Gastrocnemius medialis (tissue), 4 donors: ENCODE results near the gene CAPZA3. TPM values are rescaled to one million over a fixed set of nuclear protein-coding genes. Genes with fewer than 3 reads are reported as not detected.

Experiments
- ATAC-seq, 2 donors: fragments of 150-250 bp; one replicate each; pipeline ENCODE4 v1.9.1; 2016
- DNase-seq, 2 donors: peaks; one replicate each; pipeline ENCODE4 v3.0.0-alpha.2; 2019
- H3K27ac ChIP-seq, 4 donors: fragments of 200-600 bp; sonication (generic); 1 replicate in 1 of 4; 2 replicates in 3 of 4; pipeline ENCODE4 v1.5.1; 2016 to 2018; ENCODE audit warnings: mild to moderate bottlenecking in 2 of 4, moderate library complexity in 1 of 4
- H3K27me3 ChIP-seq, 3 donors: fragments of 200-600 bp; sonication (generic) in 2 of 3; 1 replicate in 1 of 3; 2 replicates in 2 of 3; pipeline versions ENCODE4 v1.5.1 to v1.6.0; 2016 to 2019; ENCODE audit warnings: mild to moderate bottlenecking in 1 of 3, moderate library complexity in 1 of 3
- H3K36me3 ChIP-seq, 2 donors: fragments of 200-600 bp; sonication (generic) in 1 of 2; one replicate each; pipeline ENCODE4 v1.5.1; 2017 to 2018
- H3K4me1 ChIP-seq, 2 donors: fragments of 200-600 bp; sonication (generic) in 1 of 2; one replicate each; pipeline ENCODE4 v1.5.1; 2016 to 2017; ENCODE audit warnings: mild to moderate bottlenecking in 2 of 2
- H3K4me3 ChIP-seq, 4 donors: fragments of 200-600 bp; sonication (generic) in 3 of 4; 1 replicate in 1 of 4; 2 replicates in 3 of 4; pipeline ENCODE4 v1.5.1; 2016 to 2019; ENCODE audit warnings: mild to moderate bottlenecking in 2 of 4
- H3K9me3 ChIP-seq, 3 donors: fragments of 200-600 bp; sonication (generic) in 2 of 3; 1 replicate in 1 of 3; 2 replicates in 2 of 3; pipeline ENCODE4 v1.5.1; 2016 to 2019
- CTCF ChIP-seq, 5 experiments: fragments of 450-650 bp in 3 of 5; fragments of 200-600 bp in 2 of 5; sonication (generic) in 2 of 5; IDR thresholded peaks in 4 of 5; conservative IDR thresholded peaks in 1 of 5; 1 replicate in 4 of 5; 2 replicates in 1 of 5; pipeline ENCODE4 v1.5.1; 2016 to 2019; ENCODE audit warnings: antibody characterized with exemption in 5 of 5, mild to moderate bottlenecking in 3 of 5, moderate library complexity in 3 of 5
- POLR2A ChIP-seq, 2 donors: fragments of 450-650 bp; IDR thresholded peaks; one replicate each; pipeline ENCODE4 v1.6.1; 2017; ENCODE audit warnings: antibody characterized with exemption in 2 of 2, mild to moderate bottlenecking in 2 of 2, moderate library complexity in 2 of 2
- in situ Hi-C, 4 donors: fragments of 200-750 bp; cut with MboI; loops; one replicate each; pipeline versions ENCODE4 v1.15.0 to v1.8.0; 2017; ENCODE audit warnings: low sequenced_read_pairs in 4 of 4
- intact Hi-C: fragments of 100-400 bp; cut with DNase I; formaldehyde crosslinking; loops from one replicate; pipeline ENCODE4 v1.15.1; 2023; ENCODE audit warnings: low total_unique reads
- total RNA-seq, 4 donors: library from RNA; depleted of rRNA; stranded (reverse); fragments of >200 nt; gene quantifications; one replicate each; pipeline versions ENCODE4 v1.1.0 to v1.2.3, GENCODE V29; 2016

CAPZA3 gene
- total RNA-seq, 4 donors from 2014 or later = not detected

DNA sequence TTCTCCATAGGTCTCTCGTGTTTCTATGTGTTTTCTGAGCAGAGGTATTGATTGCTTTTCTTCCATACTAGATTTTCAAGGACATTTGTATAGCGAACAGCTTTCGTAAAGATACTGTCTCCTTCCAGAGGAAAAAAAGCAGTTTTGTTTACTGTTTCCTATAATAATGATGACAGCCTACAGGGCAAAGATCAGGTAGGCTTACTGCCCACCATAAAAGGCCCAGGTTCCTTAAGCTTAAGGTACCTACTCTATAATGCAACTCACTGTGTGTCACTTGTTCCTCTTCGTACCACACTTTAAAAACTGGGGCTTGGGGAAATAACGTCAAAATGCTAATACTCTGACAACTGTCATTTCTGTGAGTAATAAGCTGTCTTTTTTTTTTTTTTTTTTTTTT is 6.8 kb upstream of the CAPZA3 start:
- no peaks in the 10 kb centered on the region for H3K9me3 ChIP-seq
- in situ Hi-C loops = no loop called here
- H3K4me3 ChIP-seq = no peak overlapping the region
- no peaks in the 10 kb centered on the region for H3K27me3 ChIP-seq
- H3K27ac ChIP-seq = no peak overlapping the region
- TF ChIP-seq CTCF (IDR thresholded peaks at IDR 0.05 in 4 of 5, conservative IDR thresholded peaks at IDR 0.05 in 1 of 5) = no peak
- no peak for TF ChIP-seq POLR2A (IDR thresholded peaks at IDR 0.05)
- ATAC-seq (no peak), DNase-seq (no peak)
- intact Hi-C loops = no loop called here
- H3K36me3 ChIP-seq = no peaks in the 10 kb centered on the region
- no peaks in the 10 kb centered on the region for H3K4me1 ChIP-seq

GRCh38 chr12:18747895-18748294 is 10.0 kb downstream of the CAPZA3 start:
- no peak for DNase-seq
- Histone ChIP-seq H3K27ac (no peak overlapping the region), H3K4me3 (no peak overlapping the region), H3K27me3 (no peaks in the 10 kb centered on the region), H3K9me3 (no peaks in the 10 kb centered on the region), H3K36me3 (no peaks in the 10 kb centered on the region), H3K4me1 (no peaks in the 10 kb centered on the region)
- intact Hi-C loops (no loop called here), in situ Hi-C loops (no loop called here)
- no peak for ATAC-seq
- TF ChIP-seq CTCF (IDR thresholded peaks at IDR 0.05 in 4 of 5, conservative IDR thresholded peaks at IDR 0.05 in 1 of 5) (no peak), POLR2A (IDR thresholded peaks at IDR 0.05) (no peak)

GRCh38 chr12:18749386-18749957 is 11.6 kb downstream of the CAPZA3 start:
- DNase-seq = no peak
- no peaks in the 10 kb centered on the region for H3K27me3 ChIP-seq
- no peaks in the 10 kb centered on the region for H3K36me3 ChIP-seq
- H3K27ac ChIP-seq = no peak overlapping the region
- intact Hi-C loops (no loop called here), in situ Hi-C loops (no loop called here)
- H3K4me1 ChIP-seq = no peaks in the 10 kb centered on the region
- no peaks in the 10 kb centered on the region for H3K9me3 ChIP-seq
- ATAC-seq = no peak
- TF ChIP-seq CTCF (IDR thresholded peaks at IDR 0.05 in 4 of 5, conservative IDR thresholded peaks at IDR 0.05 in 1 of 5) (no peak), POLR2A (IDR thresholded peaks at IDR 0.05) (no peak)
- H3K4me3 ChIP-seq = no peak overlapping the region

DNA sequence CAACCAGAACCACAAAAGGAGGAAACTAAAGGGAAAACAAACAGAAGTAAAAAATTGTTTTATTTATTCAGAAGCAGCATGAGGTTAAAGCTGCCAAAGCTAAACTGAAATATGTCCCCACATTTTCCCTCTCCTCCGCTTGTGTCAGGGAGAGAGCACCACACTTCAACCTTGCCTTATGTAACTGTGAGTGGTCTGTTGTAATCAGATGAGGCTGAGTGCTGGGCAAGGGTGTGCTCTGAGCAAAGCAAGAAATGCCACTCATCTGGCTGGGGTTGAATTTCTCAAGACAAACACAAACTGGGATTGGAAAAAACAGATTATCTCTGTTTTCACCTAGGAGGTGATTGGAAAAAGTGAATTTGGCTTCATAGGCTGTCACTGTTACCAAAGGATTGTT is 12.2 kb downstream of the CAPZA3 start:
- Histone ChIP-seq H3K4me1 (no peaks in the 10 kb centered on the region), H3K36me3 (no peaks in the 10 kb centered on the region), H3K27ac (no peak overlapping the region), H3K4me3 (no peak overlapping the region), H3K9me3 (no peaks in the 10 kb centered on the region), H3K27me3 (no peaks in the 10 kb centered on the region)
- no peak for DNase-seq
- in situ Hi-C loops (no loop called here), intact Hi-C loops (no loop called here)
- no peak for ATAC-seq
- no peak for TF ChIP-seq POLR2A (IDR thresholded peaks at IDR 0.05)

- Histone ChIP-seq H3K27ac (no peak overlapping the region), H3K4me3 (no peak overlapping the region), H3K27me3 (no peaks in the 10 kb centered on the region), H3K4me1 (no peaks in the 10 kb centered on the region), H3K36me3 (no peaks in the 10 kb centered on the region), H3K9me3 (no peaks in the 10 kb centered on the region)
- no peak for ATAC-seq
- in situ Hi-C loops = no loop called here
- no peak for DNase-seq
- no peak for TF ChIP-seq CTCF (IDR thresholded peaks at IDR 0.05 in 4 of 5, conservative IDR thresholded peaks at IDR 0.05 in 1 of 5)
- no peak for TF ChIP-seq POLR2A (IDR thresholded peaks at IDR 0.05)
- intact Hi-C loops = no loop called here
These were observed 13.9 kb downstream of the CAPZA3 start for GRCh38 chr12:18751866-18752265.
